HG03045 (cell line): ENCODE results near the gene RPL23.

Experiments
- ATAC-seq: cut with Tn5 transposase; IDR thresholded peaks from one replicate; pipeline ENCODE4 v1.9.1; 2021; ENCODE audit warnings: mild to moderate bottlenecking, moderate library complexity; ENCODE audit not compliant: unreplicated experiment

RPL23 gene

GRCh38 chr17:38885044-38885727, 31.7 kb upstream of the RPL23 start:
- no peak for ATAC-seq

GRCh38 chr17:38883592-38884526, 30.3 kb upstream of the RPL23 start:
- ATAC-seq: no peak

DNA sequence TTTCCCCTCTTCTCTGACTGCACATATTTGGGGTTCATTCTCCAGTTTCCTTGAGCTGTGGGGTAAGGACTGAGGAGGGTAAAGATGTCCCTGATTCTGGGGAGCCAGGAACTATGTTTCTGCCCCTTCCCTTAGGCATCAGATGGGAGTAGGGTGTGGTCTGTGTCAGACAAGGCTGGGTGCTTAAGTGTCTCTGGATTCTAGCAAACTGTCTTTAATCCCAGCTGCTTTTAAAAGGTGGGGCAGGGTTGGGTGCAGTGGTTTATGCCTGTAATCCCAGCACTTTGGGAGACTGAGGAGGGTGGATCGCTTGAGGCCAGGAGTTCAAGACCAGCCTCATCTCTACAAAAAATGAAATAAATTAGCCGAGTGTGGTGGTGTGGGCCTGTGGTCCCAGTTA, 29.3 kb upstream of the RPL23 start:
- ATAC-seq: no peak

DNA sequence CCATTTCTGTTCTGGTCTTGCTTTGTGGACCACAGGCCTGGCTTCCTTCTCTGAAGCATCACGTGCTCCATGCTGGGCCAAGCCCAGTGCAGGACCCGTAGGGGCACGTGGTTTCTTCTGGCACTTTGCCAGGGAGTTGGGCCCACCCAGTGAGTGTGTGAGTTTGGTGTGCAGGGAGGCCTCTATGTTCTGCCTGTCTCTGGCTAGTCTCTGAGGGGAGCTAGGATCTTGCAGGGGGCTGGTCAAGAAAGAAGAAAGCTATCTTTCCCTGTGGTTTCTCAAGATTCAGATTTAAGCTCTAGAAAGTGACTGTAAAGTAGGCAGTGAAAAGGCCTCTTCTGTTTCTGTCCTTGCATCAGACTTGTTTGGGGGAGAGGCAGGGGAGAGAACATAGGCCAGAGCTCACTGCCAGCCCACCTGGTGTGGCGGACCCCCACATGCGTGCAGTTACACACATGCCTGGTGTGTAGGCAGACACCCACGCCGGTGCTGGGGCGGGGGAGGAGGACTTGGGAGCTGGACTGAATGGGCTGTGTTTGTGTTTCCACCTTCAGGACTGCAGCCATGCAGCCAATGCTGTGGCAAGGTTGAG, 28.2 kb upstream of the RPL23 start:
- ATAC-seq: no peak

GRCh38 chr17:38879878-38880665, 26.6 kb upstream of the RPL23 start:
- no peak for ATAC-seq

GRCh38 chr17:38877130-38877851, 23.8 kb upstream of the RPL23 start:
- no peak for ATAC-seq

GRCh38 chr17:38875477-38876075, 22.1 kb upstream of the RPL23 start:
- ATAC-seq: no peak

DNA sequence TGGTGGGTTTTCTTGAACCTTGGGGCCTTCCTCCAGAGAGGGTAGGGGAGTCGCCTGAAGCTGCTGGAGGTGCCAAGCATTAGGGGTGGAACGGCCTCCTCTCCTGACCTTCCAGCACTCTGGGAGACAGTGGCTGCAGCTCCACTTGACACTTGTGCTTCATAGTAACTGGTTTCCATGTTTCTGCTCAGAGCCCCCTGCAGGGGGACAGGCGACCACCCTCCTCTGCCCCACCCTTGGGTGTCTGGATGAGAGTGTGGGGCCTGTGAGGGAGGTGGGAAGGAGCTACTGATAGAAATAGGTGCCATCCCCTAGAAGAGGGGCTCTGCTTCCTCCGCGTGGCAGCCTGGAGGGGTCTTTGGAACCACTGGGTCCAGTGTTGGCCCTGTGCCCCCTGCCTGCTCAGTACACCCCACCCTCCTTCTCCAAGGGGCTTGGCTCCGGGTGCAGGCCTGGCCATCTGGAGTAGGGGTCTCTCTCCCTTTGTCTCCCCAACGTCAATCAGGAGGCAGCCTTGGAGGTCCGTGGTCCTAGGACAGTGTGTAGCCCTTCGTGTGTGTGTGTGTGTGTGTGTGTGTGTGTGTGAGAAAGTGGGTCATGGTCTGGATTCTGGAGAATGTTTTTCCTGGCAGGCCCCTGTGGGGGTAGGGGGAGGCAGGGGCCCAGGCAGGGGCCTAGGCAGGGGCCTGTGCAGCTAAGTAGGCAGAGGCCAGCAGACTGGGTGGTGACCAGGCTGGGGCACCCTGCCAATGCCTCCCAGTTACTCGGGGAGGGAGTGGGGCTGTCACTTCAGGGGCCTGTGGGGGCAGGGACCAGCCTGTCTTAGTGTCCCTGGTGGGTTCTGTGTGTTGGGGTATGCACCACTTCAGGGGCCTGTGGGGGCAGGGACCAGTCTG, 21.2 kb upstream of the RPL23 start:
- no peak for ATAC-seq

- ATAC-seq: no peak
These were observed 20.3 kb upstream of the RPL23 start for GRCh38 chr17:38873640-38874380.

GRCh38 chr17:38872671-38873385, 19.3 kb upstream of the RPL23 start:
- no peak for ATAC-seq

- no peak for ATAC-seq
These were observed 18.5 kb upstream of the RPL23 start for GRCh38 chr17:38872027-38872511.

- no peak for ATAC-seq
These were observed 17.9 kb upstream of the RPL23 start for GRCh38 chr17:38871247-38872015.

- peak; percentile 24 for ATAC-seq
These were observed 17.0 kb upstream of the RPL23 start for GRCh38 chr17:38870259-38871165.

- peak; percentile 48 for ATAC-seq
These were observed 16.2 kb upstream of the RPL23 start, which contains the start of gene LASP1 for GRCh38 chr17:38869526-38870258. Gene LASP1 (plus strand): TSS chr17:38870058. CDS start chr17:38870190, 132 bp downstream.
